HG03469 (cell line): ENCODE results near the gene TMTC1.
"Not testable (repeated sequence)": the region's sequence is repeated elsewhere in the genome, so short reads cannot be mapped to it uniquely, and the experiment has no call there.

Source experiments
- ATAC-seq: cut with Tn5 transposase; IDR thresholded peaks from one replicate; pipeline ENCODE4 v1.9.1; 2021; ENCODE audit warnings: mild to moderate bottlenecking, moderate library complexity, moderate number of reproducible peaks; ENCODE audit not compliant: unreplicated experiment

Gene TMTC1

GRCh38 chr12:29674463-29674862 is 109.3 kb downstream of the TMTC1 start:
- ATAC-seq, result no peak

GRCh38 chr12:29673346-29673745 is 110.4 kb downstream of the TMTC1 start:
- ATAC-seq, result no peak

- ATAC-seq, result no peak
Observed at GRCh38 chr12:29672580-29672979, 111.2 kb downstream of the TMTC1 start.

GRCh38 chr12:29671742-29672141 is 112.0 kb downstream of the TMTC1 start:
- ATAC-seq, result no peak

- no peak for ATAC-seq
Observed at GRCh38 chr12:29667011-29667410, 116.7 kb downstream of the TMTC1 start.

GRCh38 chr12:29665107-29665506 is 118.6 kb downstream of the TMTC1 start:
- ATAC-seq, result no peak

- no peak for ATAC-seq
Observed at GRCh38 chr12:29662734-29663323, 120.9 kb downstream of the TMTC1 start.

- no peak for ATAC-seq
Observed at GRCh38 chr12:29660847-29661246, 122.9 kb downstream of the TMTC1 start.

- no peak for ATAC-seq
Observed at GRCh38 chr12:29656762-29657538, 126.8 kb downstream of the TMTC1 start.

GRCh38 chr12:29655861-29656260 is 127.9 kb downstream of the TMTC1 start:
- ATAC-seq, result no peak

- ATAC-seq, result no peak
Observed at GRCh38 chr12:29653286-29653685, 130.5 kb downstream of the TMTC1 start.

- no peak for ATAC-seq
Observed at GRCh38 chr12:29650371-29650770, 133.4 kb downstream of the TMTC1 start.

GRCh38 chr12:29649722-29650121 is 134.0 kb downstream of the TMTC1 start:
- no peak for ATAC-seq

GRCh38 chr12:29644536-29645162 is 139.1 kb downstream of the TMTC1 start:
- ATAC-seq, result no peak

GRCh38 chr12:29640589-29641345 is 143.0 kb downstream of the TMTC1 start:
- no peak for ATAC-seq

GRCh38 chr12:29639893-29640495 is 143.7 kb downstream of the TMTC1 start:
- no peak for ATAC-seq

GRCh38 chr12:29638528-29638927 is 145.2 kb downstream of the TMTC1 start:
- ATAC-seq, result no peak

GRCh38 chr12:29634057-29634456 is 149.7 kb downstream of the TMTC1 start:
- no peak for ATAC-seq

- ATAC-seq, result not testable (repeated sequence)
Observed at GRCh38 chr12:29630164-29630563, 153.6 kb downstream of the TMTC1 start.

- ATAC-seq, result no peak
Observed at GRCh38 chr12:29627221-29627620, 156.5 kb downstream of the TMTC1 start.

- no peak for ATAC-seq
Observed at GRCh38 chr12:29625359-29625953, 158.3 kb downstream of the TMTC1 start.
